Astrocyte (in vitro differentiated cells and primary cell): ENCODE measurements around the gene COPS9.

Source experiments
- CTCF ChIP-seq: IDR thresholded peaks from 2 replicates; pipeline ENCODE4 v1.5.1; 2011; ENCODE audit warnings: low read depth, mild to moderate bottlenecking, inconsistent platforms, low read length, moderate library complexity; ENCODE audit not compliant: insufficient read depth
- EZH2 ChIP-seq: IDR thresholded peaks from 2 replicates; pipeline ENCODE4 v1.6.1; 2012; ENCODE audit warnings: mild to moderate bottlenecking, low read length, inconsistent platforms; ENCODE audit not compliant: insufficient read depth

DNA sequence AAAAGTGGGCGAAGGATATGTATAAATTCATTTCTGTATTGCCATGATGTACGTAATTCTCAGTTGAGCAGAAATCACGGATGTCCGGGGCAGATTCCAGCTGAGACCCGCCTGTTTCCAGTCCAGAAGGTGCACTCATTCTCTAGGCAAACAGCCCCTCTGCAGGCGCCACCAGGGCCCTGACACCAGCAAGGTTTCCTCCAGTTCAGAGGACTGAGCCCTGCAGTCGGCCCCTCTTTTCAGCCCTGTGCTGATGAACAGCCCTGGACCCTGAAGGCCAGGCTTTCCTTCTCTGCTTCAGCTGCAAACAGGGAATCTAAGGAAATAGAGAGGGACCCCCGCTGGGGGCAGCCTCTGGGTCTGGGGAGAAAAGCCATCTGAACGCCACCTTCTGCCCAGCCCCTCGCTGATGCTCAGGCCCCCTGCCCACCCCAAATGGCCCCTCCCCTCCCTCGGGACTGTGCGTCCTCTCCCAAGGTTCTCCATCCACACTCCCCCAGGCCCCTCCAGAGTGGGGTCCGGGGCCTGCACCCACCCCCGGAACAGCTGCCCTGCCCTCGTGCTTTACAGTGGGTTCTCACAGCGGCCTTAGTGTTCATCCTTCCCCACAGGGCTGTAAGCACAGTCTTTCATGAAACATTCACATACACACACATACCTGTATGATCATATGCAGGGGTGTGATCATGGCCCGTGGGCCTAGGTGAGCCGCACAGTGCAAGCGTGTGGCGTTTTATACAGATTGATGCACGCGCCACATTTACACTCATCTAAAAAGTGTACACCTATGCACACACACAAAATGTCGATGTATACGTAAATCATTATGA lies 12.1 kb downstream of the COPS9 start:
- TF ChIP-seq CTCF (no peak), EZH2 (no peak)
